Measurements from ENCODE around the gene NUDC. TPM values are rescaled to one million over a fixed set of nuclear protein-coding genes. Genes with fewer than 3 reads are reported as not detected.

Gene NUDC
- total and polyA plus RNA-seq, 2 of the 13 experiments (the other 11 are each of a cell fraction or from before 2014, with no cell fraction given) = 34.7 to 104 TPM

DNA sequence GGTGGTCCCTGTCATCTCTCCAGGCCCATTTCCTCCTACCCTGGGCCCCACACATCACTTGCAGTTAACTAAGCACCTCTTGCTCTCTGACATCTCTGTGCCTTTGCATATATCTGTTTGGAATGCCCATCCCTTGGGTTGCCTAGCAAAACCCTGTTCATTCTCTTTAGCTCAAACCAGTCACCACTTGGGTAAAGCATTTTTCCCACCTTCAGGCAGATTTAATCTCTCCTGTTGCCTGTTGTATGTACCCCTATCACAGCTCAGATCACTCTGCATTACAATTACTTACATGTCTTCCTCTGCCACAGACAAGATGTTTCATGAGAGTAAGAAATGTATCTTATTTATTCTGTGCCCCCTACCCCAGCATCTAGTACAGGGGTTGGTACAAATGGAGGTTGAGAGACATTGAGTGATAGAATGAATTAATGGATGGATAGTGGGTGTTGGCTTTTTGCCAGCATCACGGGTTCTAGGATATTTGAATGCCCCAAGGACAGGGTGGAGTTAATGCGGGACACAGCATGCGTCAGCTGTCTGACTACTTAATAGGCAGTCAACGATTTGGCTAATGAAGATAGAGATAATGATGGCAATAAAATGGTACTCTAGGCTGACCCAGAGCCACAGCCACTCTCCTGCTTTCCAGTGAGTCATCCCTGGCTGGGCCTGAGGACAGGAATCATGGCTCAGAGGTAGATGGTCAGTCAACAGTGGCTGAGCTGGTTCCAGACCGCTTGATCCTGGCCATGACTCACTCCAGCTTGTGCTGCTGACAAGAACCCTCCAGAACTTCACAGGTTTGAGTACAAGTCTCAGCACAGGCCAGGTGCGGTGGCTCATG is 14.2 kb upstream of the NUDC start (continued):
- TF ChIP-seq GATAD1 (CRISPR knock-in tag; IDR thresholded peaks at IDR 0.05) = 0 out of 2 replicates have a peak, but pooled peaks have one; percentile 26
- TF ChIP-seq HOXD1 (CRISPR knock-in tag; IDR thresholded peaks at IDR 0.05) = no peak
- TF ChIP-seq TEAD2 (CRISPR knock-in tag; IDR thresholded peaks at IDR 0.05) = no peak
- TF ChIP-seq, protein P1, sequence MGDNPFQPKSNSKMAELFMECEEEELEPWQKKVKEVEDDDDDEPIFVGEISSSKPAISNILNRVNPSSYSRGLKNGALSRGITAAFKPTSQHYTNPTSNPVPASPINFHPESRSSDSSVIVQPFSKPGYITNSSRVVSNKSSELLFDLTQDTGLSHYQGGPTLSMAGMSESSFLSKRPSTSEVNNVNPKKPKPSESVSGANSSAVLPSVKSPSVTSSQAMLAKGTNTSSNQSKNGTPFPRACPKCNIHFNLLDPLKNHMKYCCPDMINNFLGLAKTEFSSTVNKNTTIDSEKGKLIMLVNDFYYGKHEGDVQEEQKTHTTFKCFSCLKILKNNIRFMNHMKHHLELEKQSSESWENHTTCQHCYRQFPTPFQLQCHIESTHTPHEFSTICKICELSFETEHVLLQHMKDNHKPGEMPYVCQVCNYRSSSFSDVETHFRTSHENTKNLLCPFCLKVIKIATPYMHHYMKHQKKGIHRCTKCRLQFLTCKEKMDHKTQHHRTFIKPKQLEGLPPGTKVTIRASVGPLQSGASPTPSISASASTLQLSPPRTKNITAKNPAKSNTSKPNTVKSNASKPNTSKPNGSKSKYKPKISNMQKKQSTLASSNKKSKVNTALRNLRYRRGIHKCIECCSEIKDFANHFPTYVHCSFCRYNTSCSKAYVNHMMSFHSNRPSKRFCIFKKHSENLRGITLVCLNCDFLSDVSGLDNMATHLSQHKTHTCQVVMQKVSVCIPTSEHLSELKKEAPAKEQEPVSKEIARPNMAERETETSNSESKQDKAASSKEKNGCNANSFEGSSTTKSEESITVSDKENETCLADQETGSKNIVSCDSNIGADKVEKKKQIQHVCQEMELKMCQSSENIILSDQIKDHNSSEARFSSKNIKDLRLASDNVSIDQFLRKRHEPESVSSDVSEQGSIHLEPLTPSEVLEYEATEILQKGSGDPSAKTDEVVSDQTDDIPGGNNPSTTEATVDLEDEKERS (CRISPR knock-in tag; IDR thresholded peaks at IDR 0.05) = no peak
- TF ChIP-seq ZNF256 (CRISPR knock-in tag; conservative IDR thresholded peaks at IDR 0.05) = no peak
- TF ChIP-seq, protein P2, sequence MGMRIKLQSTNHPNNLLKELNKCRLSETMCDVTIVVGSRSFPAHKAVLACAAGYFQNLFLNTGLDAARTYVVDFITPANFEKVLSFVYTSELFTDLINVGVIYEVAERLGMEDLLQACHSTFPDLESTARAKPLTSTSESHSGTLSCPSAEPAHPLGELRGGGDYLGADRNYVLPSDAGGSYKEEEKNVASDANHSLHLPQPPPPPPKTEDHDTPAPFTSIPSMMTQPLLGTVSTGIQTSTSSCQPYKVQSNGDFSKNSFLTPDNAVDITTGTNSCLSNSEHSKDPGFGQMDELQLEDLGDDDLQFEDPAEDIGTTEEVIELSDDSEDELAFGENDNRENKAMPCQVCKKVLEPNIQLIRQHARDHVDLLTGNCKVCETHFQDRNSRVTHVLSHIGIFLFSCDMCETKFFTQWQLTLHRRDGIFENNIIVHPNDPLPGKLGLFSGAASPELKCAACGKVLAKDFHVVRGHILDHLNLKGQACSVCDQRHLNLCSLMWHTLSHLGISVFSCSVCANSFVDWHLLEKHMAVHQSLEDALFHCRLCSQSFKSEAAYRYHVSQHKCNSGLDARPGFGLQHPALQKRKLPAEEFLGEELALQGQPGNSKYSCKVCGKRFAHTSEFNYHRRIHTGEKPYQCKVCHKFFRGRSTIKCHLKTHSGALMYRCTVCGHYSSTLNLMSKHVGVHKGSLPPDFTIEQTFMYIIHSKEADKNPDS (CRISPR knock-in tag; IDR thresholded peaks at IDR 0.05) = no peak
- TF ChIP-seq, protein P3, sequence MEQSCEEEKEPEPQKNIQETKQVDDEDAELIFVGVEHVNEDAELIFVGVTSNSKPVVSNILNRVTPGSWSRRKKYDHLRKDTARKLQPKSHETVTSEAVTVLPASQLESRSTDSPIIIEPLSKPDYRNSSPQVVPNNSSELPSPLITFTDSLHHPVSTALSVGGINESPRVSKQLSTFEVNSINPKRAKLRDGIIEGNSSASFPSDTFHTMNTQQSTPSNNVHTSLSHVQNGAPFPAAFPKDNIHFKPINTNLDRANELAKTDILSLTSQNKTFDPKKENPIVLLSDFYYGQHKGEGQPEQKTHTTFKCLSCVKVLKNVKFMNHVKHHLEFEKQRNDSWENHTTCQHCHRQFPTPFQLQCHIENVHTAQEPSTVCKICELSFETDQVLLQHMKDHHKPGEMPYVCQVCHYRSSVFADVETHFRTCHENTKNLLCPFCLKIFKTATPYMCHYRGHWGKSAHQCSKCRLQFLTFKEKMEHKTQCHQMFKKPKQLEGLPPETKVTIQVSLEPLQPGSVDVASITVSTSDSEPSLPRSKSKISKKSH (CRISPR knock-in tag; IDR thresholded peaks at IDR 0.05; ENCODE audit: borderline replicate concordance) = no peak
- 0 out of 2 replicates have a peak, but pooled peaks have one; percentile 43 for TF ChIP-seq FOXA3 (CRISPR knock-in tag; IDR thresholded peaks at IDR 0.05)
- no peak; the same call in 1 of the 2 replicates for TF ChIP-seq SMC3 (IDR thresholded peaks at IDR 0.05; ENCODE audit: low read length)
- no peak for TF ChIP-seq PCBP1 (IDR thresholded peaks at IDR 0.05; ENCODE audit: borderline replicate concordance, low read depth, low read length)
- TF ChIP-seq FIP1L1 (IDR thresholded peaks at IDR 0.05; ENCODE audit: borderline replicate concordance, insufficient read depth, low read depth, low read length) = no peak
- TF ChIP-seq, protein P4, sequence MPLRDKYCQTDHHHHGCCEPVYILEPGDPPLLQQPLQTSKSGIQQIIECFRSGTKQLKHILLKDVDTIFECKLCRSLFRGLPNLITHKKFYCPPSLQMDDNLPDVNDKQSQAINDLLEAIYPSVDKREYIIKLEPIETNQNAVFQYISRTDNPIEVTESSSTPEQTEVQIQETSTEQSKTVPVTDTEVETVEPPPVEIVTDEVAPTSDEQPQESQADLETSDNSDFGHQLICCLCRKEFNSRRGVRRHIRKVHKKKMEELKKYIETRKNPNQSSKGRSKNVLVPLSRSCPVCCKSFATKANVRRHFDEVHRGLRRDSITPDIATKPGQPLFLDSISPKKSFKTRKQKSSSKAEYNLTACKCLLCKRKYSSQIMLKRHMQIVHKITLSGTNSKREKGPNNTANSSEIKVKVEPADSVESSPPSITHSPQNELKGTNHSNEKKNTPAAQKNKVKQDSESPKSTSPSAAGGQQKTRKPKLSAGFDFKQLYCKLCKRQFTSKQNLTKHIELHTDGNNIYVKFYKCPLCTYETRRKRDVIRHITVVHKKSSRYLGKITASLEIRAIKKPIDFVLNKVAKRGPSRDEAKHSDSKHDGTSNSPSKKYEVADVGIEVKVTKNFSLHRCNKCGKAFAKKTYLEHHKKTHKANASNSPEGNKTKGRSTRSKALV (CRISPR knock-in tag; IDR thresholded peaks at IDR 0.05) = no peak
- no peak for TF ChIP-seq RAD21 (CRISPR knock-in tag; IDR thresholded peaks at IDR 0.05)

Data from HepG2 (cell line).